Measurements from ENCODE around the gene TPX2.
A peak's percentile ranks its signal among the peaks of the same experiment; 100 is the strongest.

Gene TPX2

GRCh38 chr20:31738729-31739549 lies at the start of gene TPX2:
Gene TPX2, plus strand, starts transcription at chr20:31739290. Its CDS starts 18,187 bp downstream, at chr20:31757477.
- H3K4me3 ChIP-seq (ENCODE audit: low read length): peak within 1 kb of the TSS; percentile 86
- TF ChIP-seq CTCF (conservative IDR thresholded peaks at IDR 0.05; ENCODE audit: low read depth, low read length): peak; percentile 24
- peak; percentile 91 for DNase-seq (ENCODE audit: low read depth)

GRCh38 chr20:31690124-31690666 lies 48.9 kb upstream of the TPX2 start:
- no peak overlapping the region for H3K4me3 ChIP-seq (ENCODE audit: low read length)
- DNase-seq (ENCODE audit: low read depth): no peak
- no peak for TF ChIP-seq CTCF (conservative IDR thresholded peaks at IDR 0.05; ENCODE audit: low read depth, low read length)

GRCh38 chr20:31691646-31692275 lies 47.3 kb upstream of the TPX2 start:
- no peak for DNase-seq (ENCODE audit: low read depth)
- no peak overlapping the region for H3K4me3 ChIP-seq (ENCODE audit: low read length)
- no peak for TF ChIP-seq CTCF (conservative IDR thresholded peaks at IDR 0.05; ENCODE audit: low read depth, low read length)

GRCh38 chr20:31693402-31693801 lies 45.7 kb upstream of the TPX2 start:
- no peak for TF ChIP-seq CTCF (conservative IDR thresholded peaks at IDR 0.05; ENCODE audit: low read depth, low read length)
- no peak overlapping the region for H3K4me3 ChIP-seq (ENCODE audit: low read length)
- DNase-seq (ENCODE audit: low read depth): no peak

GRCh38 chr20:31693987-31694661 lies 45.0 kb upstream of the TPX2 start:
- TF ChIP-seq CTCF (conservative IDR thresholded peaks at IDR 0.05; ENCODE audit: low read depth, low read length): no peak

GRCh38 chr20:31694842-31695593 lies 44.1 kb upstream of the TPX2 start:
- no peak overlapping the region for H3K4me3 ChIP-seq (ENCODE audit: low read length)
- TF ChIP-seq CTCF (conservative IDR thresholded peaks at IDR 0.05; ENCODE audit: low read depth, low read length): no peak
- no peak for DNase-seq (ENCODE audit: low read depth)

More at GRCh38 chr20:31693987-31694661, 45.0 kb upstream of the TPX2 start:
- no peak for DNase-seq (ENCODE audit: low read depth)
- no peak overlapping the region for H3K4me3 ChIP-seq (ENCODE audit: low read length)

All from retinal pigment epithelial cell (primary cell).